ENCODE measurements around the gene SOCS3.

- TF ChIP-seq ZIC2 (tag by site-specific recombination; IDR thresholded peaks at IDR 0.05) (no peak; the same call in 1 of the 2 replicates), SALL2 (tag by site-specific recombination; IDR thresholded peaks at IDR 0.05; ENCODE audit: borderline replicate concordance) (no peak), OVOL3 (tag by site-specific recombination; IDR thresholded peaks at IDR 0.05) (no peak), ZNF121 (tag by site-specific recombination; IDR thresholded peaks at IDR 0.05) (no peak), ZNF629 (tag by site-specific recombination; IDR thresholded peaks at IDR 0.05) (no peak), BCL11A (tag by site-specific recombination; IDR thresholded peaks at IDR 0.05; ENCODE audit: low read depth) (no peak), RBAK (tag by site-specific recombination; IDR thresholded peaks at IDR 0.05) (no peak), PRDM1 (tag by site-specific recombination; IDR thresholded peaks at IDR 0.05) (no peak), ZNF785 (tag by site-specific recombination; IDR thresholded peaks at IDR 0.05) (no peak)
- TF ChIP-seq, protein P1, sequence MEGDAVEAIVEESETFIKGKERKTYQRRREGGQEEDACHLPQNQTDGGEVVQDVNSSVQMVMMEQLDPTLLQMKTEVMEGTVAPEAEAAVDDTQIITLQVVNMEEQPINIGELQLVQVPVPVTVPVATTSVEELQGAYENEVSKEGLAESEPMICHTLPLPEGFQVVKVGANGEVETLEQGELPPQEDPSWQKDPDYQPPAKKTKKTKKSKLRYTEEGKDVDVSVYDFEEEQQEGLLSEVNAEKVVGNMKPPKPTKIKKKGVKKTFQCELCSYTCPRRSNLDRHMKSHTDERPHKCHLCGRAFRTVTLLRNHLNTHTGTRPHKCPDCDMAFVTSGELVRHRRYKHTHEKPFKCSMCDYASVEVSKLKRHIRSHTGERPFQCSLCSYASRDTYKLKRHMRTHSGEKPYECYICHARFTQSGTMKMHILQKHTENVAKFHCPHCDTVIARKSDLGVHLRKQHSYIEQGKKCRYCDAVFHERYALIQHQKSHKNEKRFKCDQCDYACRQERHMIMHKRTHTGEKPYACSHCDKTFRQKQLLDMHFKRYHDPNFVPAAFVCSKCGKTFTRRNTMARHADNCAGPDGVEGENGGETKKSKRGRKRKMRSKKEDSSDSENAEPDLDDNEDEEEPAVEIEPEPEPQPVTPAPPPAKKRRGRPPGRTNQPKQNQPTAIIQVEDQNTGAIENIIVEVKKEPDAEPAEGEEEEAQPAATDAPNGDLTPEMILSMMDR (tag by site-specific recombination; IDR thresholded peaks at IDR 0.05): no peak
- TF ChIP-seq, protein P2, sequence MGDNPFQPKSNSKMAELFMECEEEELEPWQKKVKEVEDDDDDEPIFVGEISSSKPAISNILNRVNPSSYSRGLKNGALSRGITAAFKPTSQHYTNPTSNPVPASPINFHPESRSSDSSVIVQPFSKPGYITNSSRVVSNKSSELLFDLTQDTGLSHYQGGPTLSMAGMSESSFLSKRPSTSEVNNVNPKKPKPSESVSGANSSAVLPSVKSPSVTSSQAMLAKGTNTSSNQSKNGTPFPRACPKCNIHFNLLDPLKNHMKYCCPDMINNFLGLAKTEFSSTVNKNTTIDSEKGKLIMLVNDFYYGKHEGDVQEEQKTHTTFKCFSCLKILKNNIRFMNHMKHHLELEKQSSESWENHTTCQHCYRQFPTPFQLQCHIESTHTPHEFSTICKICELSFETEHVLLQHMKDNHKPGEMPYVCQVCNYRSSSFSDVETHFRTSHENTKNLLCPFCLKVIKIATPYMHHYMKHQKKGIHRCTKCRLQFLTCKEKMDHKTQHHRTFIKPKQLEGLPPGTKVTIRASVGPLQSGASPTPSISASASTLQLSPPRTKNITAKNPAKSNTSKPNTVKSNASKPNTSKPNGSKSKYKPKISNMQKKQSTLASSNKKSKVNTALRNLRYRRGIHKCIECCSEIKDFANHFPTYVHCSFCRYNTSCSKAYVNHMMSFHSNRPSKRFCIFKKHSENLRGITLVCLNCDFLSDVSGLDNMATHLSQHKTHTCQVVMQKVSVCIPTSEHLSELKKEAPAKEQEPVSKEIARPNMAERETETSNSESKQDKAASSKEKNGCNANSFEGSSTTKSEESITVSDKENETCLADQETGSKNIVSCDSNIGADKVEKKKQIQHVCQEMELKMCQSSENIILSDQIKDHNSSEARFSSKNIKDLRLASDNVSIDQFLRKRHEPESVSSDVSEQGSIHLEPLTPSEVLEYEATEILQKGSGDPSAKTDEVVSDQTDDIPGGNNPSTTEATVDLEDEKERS (tag by site-specific recombination; IDR thresholded peaks at IDR 0.05): no peak
- TF ChIP-seq, protein P3, sequence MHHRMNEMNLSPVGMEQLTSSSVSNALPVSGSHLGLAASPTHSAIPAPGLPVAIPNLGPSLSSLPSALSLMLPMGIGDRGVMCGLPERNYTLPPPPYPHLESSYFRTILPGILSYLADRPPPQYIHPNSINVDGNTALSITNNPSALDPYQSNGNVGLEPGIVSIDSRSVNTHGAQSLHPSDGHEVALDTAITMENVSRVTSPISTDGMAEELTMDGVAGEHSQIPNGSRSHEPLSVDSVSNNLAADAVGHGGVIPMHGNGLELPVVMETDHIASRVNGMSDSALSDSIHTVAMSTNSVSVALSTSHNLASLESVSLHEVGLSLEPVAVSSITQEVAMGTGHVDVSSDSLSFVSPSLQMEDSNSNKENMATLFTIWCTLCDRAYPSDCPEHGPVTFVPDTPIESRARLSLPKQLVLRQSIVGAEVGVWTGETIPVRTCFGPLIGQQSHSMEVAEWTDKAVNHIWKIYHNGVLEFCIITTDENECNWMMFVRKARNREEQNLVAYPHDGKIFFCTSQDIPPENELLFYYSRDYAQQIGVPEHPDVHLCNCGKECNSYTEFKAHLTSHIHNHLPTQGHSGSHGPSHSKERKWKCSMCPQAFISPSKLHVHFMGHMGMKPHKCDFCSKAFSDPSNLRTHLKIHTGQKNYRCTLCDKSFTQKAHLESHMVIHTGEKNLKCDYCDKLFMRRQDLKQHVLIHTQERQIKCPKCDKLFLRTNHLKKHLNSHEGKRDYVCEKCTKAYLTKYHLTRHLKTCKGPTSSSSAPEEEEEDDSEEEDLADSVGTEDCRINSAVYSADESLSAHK (tag by site-specific recombination; IDR thresholded peaks at IDR 0.05): no peak
- TF ChIP-seq, protein P4, sequence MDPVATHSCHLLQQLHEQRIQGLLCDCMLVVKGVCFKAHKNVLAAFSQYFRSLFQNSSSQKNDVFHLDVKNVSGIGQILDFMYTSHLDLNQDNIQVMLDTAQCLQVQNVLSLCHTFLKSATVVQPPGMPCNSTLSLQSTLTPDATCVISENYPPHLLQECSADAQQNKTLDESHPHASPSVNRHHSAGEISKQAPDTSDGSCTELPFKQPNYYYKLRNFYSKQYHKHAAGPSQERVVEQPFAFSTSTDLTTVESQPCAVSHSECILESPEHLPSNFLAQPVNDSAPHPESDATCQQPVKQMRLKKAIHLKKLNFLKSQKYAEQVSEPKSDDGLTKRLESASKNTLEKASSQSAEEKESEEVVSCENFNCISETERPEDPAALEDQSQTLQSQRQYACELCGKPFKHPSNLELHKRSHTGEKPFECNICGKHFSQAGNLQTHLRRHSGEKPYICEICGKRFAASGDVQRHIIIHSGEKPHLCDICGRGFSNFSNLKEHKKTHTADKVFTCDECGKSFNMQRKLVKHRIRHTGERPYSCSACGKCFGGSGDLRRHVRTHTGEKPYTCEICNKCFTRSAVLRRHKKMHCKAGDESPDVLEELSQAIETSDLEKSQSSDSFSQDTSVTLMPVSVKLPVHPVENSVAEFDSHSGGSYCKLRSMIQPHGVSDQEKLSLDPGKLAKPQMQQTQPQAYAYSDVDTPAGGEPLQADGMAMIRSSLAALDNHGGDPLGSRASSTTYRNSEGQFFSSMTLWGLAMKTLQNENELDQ (tag by site-specific recombination; IDR thresholded peaks at IDR 0.05; ENCODE audit: low read depth): no peak
- TF ChIP-seq, protein P5, sequence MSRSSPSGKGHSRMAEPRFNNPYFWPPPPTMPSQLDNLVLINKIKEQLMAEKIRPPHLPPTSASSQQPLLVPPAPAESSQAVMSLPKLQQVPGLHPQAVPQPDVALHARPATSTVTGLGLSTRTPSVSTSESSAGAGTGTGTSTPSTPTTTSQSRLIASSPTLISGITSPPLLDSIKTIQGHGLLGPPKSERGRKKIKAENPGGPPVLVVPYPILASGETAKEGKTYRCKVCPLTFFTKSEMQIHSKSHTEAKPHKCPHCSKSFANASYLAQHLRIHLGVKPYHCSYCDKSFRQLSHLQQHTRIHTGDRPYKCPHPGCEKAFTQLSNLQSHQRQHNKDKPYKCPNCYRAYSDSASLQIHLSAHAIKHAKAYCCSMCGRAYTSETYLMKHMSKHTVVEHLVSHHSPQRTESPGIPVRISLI (tag by site-specific recombination; IDR thresholded peaks at IDR 0.05): no peak
These were observed 43.6 kb downstream of the SOCS3 start for GRCh38 chr17:78316115-78316866.
